K562 (cell line): ENCODE measurements around the gene BRMS1. TPM values are rescaled to one million over a fixed set of nuclear protein-coding genes. Genes with fewer than 3 reads are reported as not detected.
A peak's percentile ranks its signal among the peaks of the same experiment; 100 is the strongest.

Experiments used
- ATAC-seq: fragments of 200-7000 bp; cut with Tn5 transposase; 3 replicates; pipeline ENCODE4 v1.9.1; 2020; ENCODE audit warnings: moderate library complexity
- BruUV-seq: library from RNA; stranded (reverse); fragments of 400-500 nt; replicated peaks from 2 replicates; lab custom pipeline; 2021; lab: Mats Ljungman, UMichigan
- CTCF ChIA-PET: fragments of 300-600 bp; formaldehyde crosslinking; extraction: SDS; loops from one replicate; lab custom pipeline; 2021; ENCODE audit warnings: low intra/inter-chr PET ratio; lab: Yijun Ruan, JAX
- POLR2A ChIA-PET: fragments of 300-600, 350-650 bp; sonication (Branson Sonifier 250); formaldehyde crosslinking; extraction: SDS; loops from one replicate; lab custom pipeline; 2021; ENCODE audit warnings: antibody characterized with exemption, inconsistent platforms; lab: Yijun Ruan, JAX
- DNase-seq, 4 experiments: peaks; one replicate each; pipeline versions ENCODE4 v3.0.0 to v3.0.0-alpha.2; 2011 to 2018; ENCODE audit warnings: low spot score in 3 of 4, mixed read lengths in 3 of 4; ENCODE audit errors: extremely low read depth in 1 of 4
- FAIRE-seq: peaks from 2 replicates; lab custom pipeline; 2011; peaks lifted over from hg19 to GRCh38; lab: Jason Lieb, UNC
- H2AFZ ChIP-seq: 2 replicates; pipeline ENCODE4 v1.6.0; 2011; ENCODE audit warnings: low read depth, low read length, control low read depth, inconsistent platforms
- H3K27ac ChIP-seq: fragments of 200-600 bp; 3 replicates; pipeline ENCODE4 v1.8.0; 2011; ENCODE audit warnings: low read depth, mild to moderate bottlenecking, control low read depth, inconsistent platforms, low read length, moderate library complexity, mixed read lengths; ENCODE audit errors: extremely low read depth
- H3K27me3 ChIP-seq, 2 experiments: fragments of 300-600 bp in 1 of 2; 2 replicates in 1 of 2; 3 replicates in 1 of 2; pipeline versions ENCODE4 v1.6.0 to v1.8.0; 2011; ENCODE audit warnings: inconsistent platforms in 2 of 2, low read length in 2 of 2, mild to moderate bottlenecking in 1 of 2, mixed read lengths in 1 of 2, moderate library complexity in 1 of 2; ENCODE audit not compliant: control insufficient read depth in 2 of 2, insufficient read depth in 2 of 2
- H3K36me3 ChIP-seq: fragments of 300-600 bp; 3 replicates; pipeline ENCODE4 v1.8.0; 2011; ENCODE audit warnings: mild to moderate bottlenecking, low read length, inconsistent platforms; ENCODE audit not compliant: control insufficient read depth, insufficient read depth
- H3K4me1 ChIP-seq, 2 experiments: fragments of 200-600 bp in 1 of 2; replicated peaks in 1 of 2; 2 replicates in 1 of 2; 3 replicates in 1 of 2; pipeline versions ENCODE4 v1.5.1 to v1.8.0; 2011; ENCODE audit warnings: inconsistent platforms in 2 of 2, low read length in 2 of 2, mild to moderate bottlenecking in 1 of 2, mixed read lengths in 1 of 2, moderate library complexity in 1 of 2; ENCODE audit not compliant: control insufficient read depth in 2 of 2, insufficient read depth in 2 of 2
- H3K4me2 ChIP-seq: 2 replicates; pipeline ENCODE4 v1.6.1; 2011; ENCODE audit warnings: low read length, control low read depth, inconsistent platforms, mixed read lengths; ENCODE audit not compliant: insufficient read depth
- H3K4me3 ChIP-seq: fragments of 200-600 bp; sonication (generic), shearing (Covaris generic); 2 replicates; pipeline ENCODE4 v1.5.1; 2016; ENCODE audit warnings: control low read depth, inconsistent platforms
- H3K79me2 ChIP-seq: fragments of 200-600 bp; 3 replicates; pipeline ENCODE4 v1.8.0; 2011; ENCODE audit warnings: low read length, inconsistent platforms; ENCODE audit not compliant: control insufficient read depth, insufficient read depth
- H3K9ac ChIP-seq, 2 experiments: 2 replicates each; pipeline versions ENCODE4 v1.6.0 to v1.6.1; 2011; ENCODE audit warnings: low read depth in 2 of 2, low read length in 2 of 2, control low read depth in 1 of 2, inconsistent platforms in 1 of 2, mild to moderate bottlenecking in 1 of 2, mixed read lengths in 1 of 2; ENCODE audit not compliant: insufficient read depth in 1 of 2
- H3K9me1 ChIP-seq: one replicate; pipeline ENCODE4 v1.6.0; 2011; ENCODE audit warnings: inconsistent platforms, mild to moderate bottlenecking, low read length, moderate library complexity; ENCODE audit not compliant: control insufficient read depth, insufficient read depth
- H3K9me3 ChIP-seq: replicated peaks from 2 replicates; pipeline ENCODE4 v1.5.1; 2011; ENCODE audit warnings: low read depth, low read length, inconsistent platforms; ENCODE audit not compliant: control insufficient read depth, insufficient read depth
- H4K20me1 ChIP-seq: replicated peaks from 2 replicates; pipeline ENCODE4 v1.6.1; 2011; ENCODE audit warnings: low read length, inconsistent platforms, mixed read lengths; ENCODE audit not compliant: control insufficient read depth, insufficient read depth
- ADNP ChIP-seq: fragments of 200-800 bp; sonication (Bioruptor generic); IDR thresholded peaks from 2 replicates; pipeline ENCODE4 v1.6.1; 2016; ENCODE audit warnings: missing genetic modification characterization, missing compliant biosample characterization
- E2F3 ChIP-seq: fragments of 250-450 bp; sonication (Bioruptor Pico); IDR thresholded peaks from 2 replicates; pipeline ENCODE4 v1.4.0; 2020; ENCODE audit warnings: mild to moderate bottlenecking
- FOXA1 ChIP-seq: fragments of 450-650 bp; IDR thresholded peaks from 2 replicates; pipeline ENCODE4 v1.6.1; 2016; ENCODE audit warnings: mild to moderate bottlenecking, borderline replicate concordance
- KDM1A ChIP-seq, 2 experiments: fragments of 450-650 bp; IDR thresholded peaks; 2 replicates each; pipeline ENCODE4 v1.6.1; 2016; ENCODE audit warnings: mild to moderate bottlenecking in 2 of 2
- MED1 ChIP-seq: sonication (generic); formaldehyde crosslinking; IDR thresholded peaks from 2 replicates; pipeline ENCODE4 v1.8.1; 2023; ENCODE audit warnings: missing genetic modification reagents, borderline replicate concordance
- NEUROD1 ChIP-seq: fragments of 150-350 bp; IDR thresholded peaks from 2 replicates; pipeline ENCODE4 v1.6.1; 2014; ENCODE audit warnings: borderline replicate concordance, low read length, low read depth; ENCODE audit not compliant: partially characterized antibody
- POLR2G ChIP-seq: fragments of 200-400 bp; formaldehyde crosslinking; IDR thresholded peaks from 2 replicates; pipeline ENCODE4 v1.6.1; 2017; ENCODE audit warnings: low read depth, mild to moderate bottlenecking, antibody characterized with exemption, low read length, moderate library complexity
- POLR2H ChIP-seq: IDR thresholded peaks from 2 replicates; pipeline ENCODE4 v1.6.1; 2016; ENCODE audit warnings: missing genetic modification characterization, low read depth, mild to moderate bottlenecking, control low read depth, missing compliant biosample characterization, moderate library complexity
- RBFOX2 ChIP-seq: fragments of 200-400 bp; formaldehyde crosslinking; IDR thresholded peaks from 2 replicates; pipeline ENCODE4 v1.6.1; 2017; ENCODE audit warnings: low read depth, mild to moderate bottlenecking, low read length, moderate library complexity
- SMAD3 ChIP-seq: fragments of 450-650 bp; formaldehyde crosslinking; conservative IDR thresholded peaks from 2 replicates; pipeline ENCODE4 v1.4.0; 2020; ENCODE audit warnings: mild to moderate bottlenecking
- TCF7L2 ChIP-seq: fragments of 150-350 bp; IDR thresholded peaks from 2 replicates; pipeline ENCODE4 v1.6.1; 2016; ENCODE audit warnings: low read depth, mild to moderate bottlenecking, low read length, moderate library complexity
- ZNF282 ChIP-seq: sonication (generic); formaldehyde crosslinking; IDR thresholded peaks from 2 replicates; pipeline ENCODE4 v1.8.1; 2023; ENCODE audit warnings: missing genetic modification reagents
- ZNF311 ChIP-seq: fragments of 250-450 bp; sonication (Bioruptor Pico); IDR thresholded peaks from 2 replicates; pipeline ENCODE4 v1.4.0; 2020; ENCODE audit warnings: mild to moderate bottlenecking, moderate library complexity
- WGBS: fragments of 100-300 bp; shearing (Covaris generic); methylation state at CpG from one replicate; pipeline ENCODE4 v1.1.6; 2016; ENCODE audit warnings: low coverage, mixed read lengths; ENCODE audit not compliant: insufficient coverage; ENCODE audit errors: missing lambda C conversion rate; 5-methylcytosine and 5-hydroxymethylcytosine counted together
- in situ Hi-C: fragments of 300-500 bp; cut with MboI; formaldehyde crosslinking; loops from 4 replicates; pipeline ENCODE4 v1.15.0; 2018; ENCODE audit warnings: inconsistent platforms, mixed read lengths
- intact Hi-C: fragments of 100-400 bp; cut with micrococcal nuclease; formaldehyde crosslinking; loops from 2 replicates; pipeline ENCODE4 v1.14.2; 2022
- polyA plus RNA-seq, 8 experiments: library from polyadenylated mRNA; depleted of rRNA in 4 of 8; stranded (reverse) in 5 of 8; unstranded in 3 of 8; fragments of >200 nt; fragmentation: Nextera tagmentation in 2 of 8; fragmentation: Illumina TruSeq in 1 of 8; extraction: Ambion mirVana in 2 of 8; extraction: Trizol in 1 of 8; gene quantifications; 2 replicates each; pipeline versions ENCODE4 v1.2.1 to v1.2.3, GENCODE V29; 2011 to 2014; ENCODE audit warnings: inconsistent platforms in 1 of 8, missing spikeins in 1 of 8
- total RNA-seq, 7 experiments: library from RNA; depleted of rRNA in 6 of 7; stranded (reverse); fragments of >200 nt in 6 of 7; fragmentation: Illumina TruSeq in 2 of 7; extraction: Trizol in 2 of 7; gene quantifications; 2 replicates each; pipeline versions ENCODE4 v1.2.1 to v1.2.3, GENCODE V29; 2011 to 2021; ENCODE audit warnings: low replicate concordance in 1 of 7
- TF ChIP-seq, protein P1 (sequence below): fragments of 250-450 bp; sonication (Bioruptor Pico); IDR thresholded peaks from 2 replicates; pipeline ENCODE4 v1.8.0; 2022; ENCODE audit warnings: inconsistent platforms, mild to moderate bottlenecking, moderate library complexity, borderline replicate concordance
- TF ChIP-seq, protein P2 (sequence below), 2 experiments: fragments of 250-450 bp in 1 of 2; fragments of 450-650 bp in 1 of 2; sonication (Bioruptor Pico) in 1 of 2; IDR thresholded peaks; 2 replicates each; pipeline versions ENCODE4 v1.6.1 to v1.8.0; 2016 to 2021; ENCODE audit warnings: mild to moderate bottlenecking in 2 of 2, moderate library complexity in 2 of 2, missing compliant biosample characterization in 1 of 2, missing genetic modification characterization in 1 of 2
- TF ChIP-seq, protein P3 (sequence below): sonication (generic); formaldehyde crosslinking; IDR thresholded peaks from 2 replicates; pipeline ENCODE4 v1.8.0; 2022; ENCODE audit warnings: mild to moderate bottlenecking, missing genetic modification reagents

Gene BRMS1
- total and polyA plus RNA-seq, 9 of the 15 experiments (the other 6 are each of a cell fraction or from before 2014, with no cell fraction given), result 2.2 to 78.8 (median 33.4) TPM

DNA sequence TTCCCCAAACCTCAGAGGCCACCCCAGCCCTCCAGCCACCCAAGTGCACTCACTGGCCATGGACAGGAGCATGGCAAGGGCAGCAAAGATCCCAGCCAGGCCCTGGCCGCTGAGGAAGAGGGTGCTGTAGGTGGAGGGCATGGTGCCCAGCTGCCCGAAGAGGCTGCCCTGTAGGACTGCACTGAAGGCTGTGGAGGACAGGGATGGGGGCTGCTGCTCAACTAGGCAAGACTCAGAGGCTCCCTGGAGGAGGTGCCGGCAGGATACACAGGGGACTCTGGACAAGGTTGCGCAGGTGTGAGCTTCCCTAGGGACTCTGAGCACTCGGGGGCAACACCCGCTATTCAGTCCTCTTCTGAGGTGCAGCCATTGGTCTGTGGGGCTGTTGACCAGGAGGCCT lies 23.6 kb upstream of the BRMS1 start (continued):
- TF ChIP-seq, protein P1, sequence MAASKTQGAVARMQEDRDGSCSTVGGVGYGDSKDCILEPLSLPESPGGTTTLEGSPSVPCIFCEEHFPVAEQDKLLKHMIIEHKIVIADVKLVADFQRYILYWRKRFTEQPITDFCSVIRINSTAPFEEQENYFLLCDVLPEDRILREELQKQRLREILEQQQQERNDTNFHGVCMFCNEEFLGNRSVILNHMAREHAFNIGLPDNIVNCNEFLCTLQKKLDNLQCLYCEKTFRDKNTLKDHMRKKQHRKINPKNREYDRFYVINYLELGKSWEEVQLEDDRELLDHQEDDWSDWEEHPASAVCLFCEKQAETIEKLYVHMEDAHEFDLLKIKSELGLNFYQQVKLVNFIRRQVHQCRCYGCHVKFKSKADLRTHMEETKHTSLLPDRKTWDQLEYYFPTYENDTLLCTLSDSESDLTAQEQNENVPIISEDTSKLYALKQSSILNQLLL (CRISPR knock-in tag), result no peak
- TF ChIP-seq TCF7L2 (no peak), ZNF282 (CRISPR knock-in tag) (no peak), FOXA1 (no peak), ADNP (tag) (no peak)

DNA sequence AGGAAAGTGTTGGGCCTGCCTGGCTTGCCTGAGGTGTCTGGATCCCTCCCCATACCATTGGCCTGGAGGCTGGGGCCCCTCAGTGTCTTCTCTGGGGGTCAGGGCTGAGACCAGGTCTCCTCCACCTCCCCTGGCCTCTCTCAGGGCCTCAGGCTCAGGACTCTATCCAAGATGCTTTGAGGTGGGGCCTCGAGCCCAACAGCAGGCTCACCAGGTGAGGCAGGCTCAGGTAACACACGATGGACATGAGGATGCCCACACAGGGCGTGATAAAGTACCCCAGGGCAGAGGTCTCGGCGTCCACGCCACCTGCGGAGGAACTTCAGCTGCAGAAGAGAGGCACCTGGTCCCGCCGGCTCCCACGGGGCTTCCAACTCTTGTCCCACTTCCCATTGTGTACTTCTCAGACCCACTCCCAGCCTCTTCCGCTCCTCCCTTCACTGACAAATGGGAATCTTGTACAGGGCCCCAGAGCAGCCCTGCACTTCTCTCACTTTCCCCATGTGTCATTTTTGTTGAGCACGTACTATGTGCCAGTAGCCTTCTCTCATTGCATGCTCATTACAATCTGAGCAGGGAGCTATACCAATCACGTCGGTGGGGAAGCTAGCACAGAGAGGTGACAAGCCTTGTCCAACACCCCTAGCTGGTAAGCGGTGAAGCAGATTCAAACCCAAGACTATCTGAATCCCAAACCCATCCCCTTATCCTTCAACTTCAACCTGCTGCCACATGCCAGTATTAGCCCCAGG lies 22.8 kb upstream of the BRMS1 start:
- Histone ChIP-seq H3K9ac (peak overlapping the region in 1 of 2 experiments; percentile 24; a peak in 2 of 4 replicates), H3K27me3 (no peaks in the 10 kb centered on the region), H3K79me2 (peaks cover 51% of the 10 kb centered on the region), H3K4me3 (no peak overlapping the region), H3K9me3 (no peaks in the 10 kb centered on the region), H3K9me1 (peaks cover 7% of the 10 kb centered on the region), H3K4me1 (peaks cover 10 to 60% of the 10 kb centered on the region in 2 experiments; a peak in 4 of 5 replicates), H3K36me3 (peaks cover 73% of the 10 kb centered on the region), H3K27ac (no peak overlapping the region), H2AFZ (no peak overlapping the region), H3K4me2 (no peak overlapping the region), H4K20me1 (peaks cover 22% of the 10 kb centered on the region; the same call in 1 of the 2 replicates)
- ATAC-seq, result no peak
- no peak for DNase-seq
- no TSS peak for BruUV-seq
- WGBS, result 92% methylated on average over 11 of the region's 15 CpGs
- no peak for FAIRE-seq
- ChIA-PET CTCF (no interaction called here), POLR2A (interaction anchor here (0.5 to 0.8 kb wide), 2 partner anchors 59 to 79 kb away, joined by 3 to 4 read pairs; partner anchors contain the start of gene YIF1A)
- TF ChIP-seq SMAD3 (CRISPR knock-in tag) (no peak), NEUROD1 (no peak), RBFOX2 (peak; percentile 36; the same call in 1 of the 2 replicates), MED1 (CRISPR knock-in tag) (no peak), E2F3 (no peak), POLR2H (tag) (no peak), KDM1A (IDR thresholded peaks at IDR 0.05) (no peak), ZNF311 (CRISPR knock-in tag) (no peak), POLR2G (peak; percentile 64)
- TF ChIP-seq, protein P2, sequence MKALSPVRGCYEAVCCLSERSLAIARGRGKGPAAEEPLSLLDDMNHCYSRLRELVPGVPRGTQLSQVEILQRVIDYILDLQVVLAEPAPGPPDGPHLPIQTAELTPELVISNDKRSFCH (CRISPR knock-in tag; IDR thresholded peaks at IDR 0.05), result no peak
- TF ChIP-seq, protein P2 (tag; IDR thresholded peaks at IDR 0.05), result no peak
- TF ChIP-seq, protein P3, sequence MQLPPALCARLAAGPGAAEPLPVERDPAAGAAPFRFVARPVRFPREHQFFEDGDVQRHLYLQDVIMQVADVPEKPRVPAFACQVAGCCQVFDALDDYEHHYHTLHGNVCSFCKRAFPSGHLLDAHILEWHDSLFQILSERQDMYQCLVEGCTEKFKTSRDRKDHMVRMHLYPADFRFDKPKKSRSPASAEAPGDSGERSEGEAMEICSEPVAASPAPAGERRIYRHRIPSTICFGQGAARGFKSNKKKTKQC, result no peak
- in situ Hi-C loops, result no loop called here
- intact Hi-C loops, result no loop called here
